H9 (cell line): ENCODE measurements around the gene RANGAP1. TPM values are rescaled to one million over a fixed set of nuclear protein-coding genes. Genes with fewer than 3 reads are reported as not detected.
"Not testable (repeated sequence)": the region's sequence is repeated elsewhere in the genome, so short reads cannot be mapped to it uniquely, and the experiment has no call there.

Experiments
- DNase-seq: peaks from one replicate; pipeline ENCODE4 v3.0.0-alpha.2; 2017
- H2AFZ ChIP-seq: one replicate; pipeline ENCODE4 v1.6.1; 2013; ENCODE audit warnings: mild to moderate bottlenecking, low read length, control low read depth, moderate library complexity
- H2AK5ac ChIP-seq: 2 replicates; pipeline ENCODE4 v1.6.1; 2013; ENCODE audit warnings: low read length, control low read depth, mixed read lengths; ENCODE audit not compliant: insufficient read length
- H2BK120ac ChIP-seq: one replicate; pipeline ENCODE4 v1.6.1; 2013; ENCODE audit warnings: low read depth, mild to moderate bottlenecking, low read length, control low read depth, inconsistent platforms; ENCODE audit not compliant: poor library complexity, severe bottlenecking
- H2BK12ac ChIP-seq: 2 replicates; pipeline ENCODE4 v1.6.1; 2013; ENCODE audit warnings: low read length, control low read depth, mixed read lengths, low read depth; ENCODE audit not compliant: insufficient read length
- H2BK15ac ChIP-seq: 2 replicates; pipeline ENCODE4 v1.6.1; 2013; ENCODE audit warnings: low read depth, low read length, control low read depth
- H2BK20ac ChIP-seq: one replicate; pipeline ENCODE4 v1.6.1; 2013; ENCODE audit warnings: low read depth, mild to moderate bottlenecking, low read length, control low read depth, inconsistent platforms; ENCODE audit not compliant: poor library complexity, severe bottlenecking
- H2BK5ac ChIP-seq: 2 replicates; pipeline ENCODE4 v1.6.1; 2013; ENCODE audit warnings: low read length, control low read depth, mixed read lengths; ENCODE audit not compliant: insufficient read length
- H3K14ac ChIP-seq: 2 replicates; pipeline ENCODE4 v1.6.1; 2013; ENCODE audit warnings: low read length, control low read depth; ENCODE audit not compliant: insufficient read depth
- H3K18ac ChIP-seq: 2 replicates; pipeline ENCODE4 v1.6.1; 2013; ENCODE audit warnings: low read depth, mild to moderate bottlenecking, mixed read lengths, low read length, control low read depth; ENCODE audit not compliant: insufficient read length
- H3K23ac ChIP-seq: 2 replicates; pipeline ENCODE4 v1.6.1; 2013; ENCODE audit warnings: low read length, control low read depth, mixed read lengths, low read depth; ENCODE audit not compliant: insufficient read length
- H3K23me2 ChIP-seq: 2 replicates; pipeline ENCODE4 v1.6.1; 2013; ENCODE audit warnings: low read depth, mild to moderate bottlenecking, mixed read lengths, low read length, control low read depth; ENCODE audit not compliant: insufficient read length, poor library complexity, severe bottlenecking
- H3K27ac ChIP-seq: 2 replicates; pipeline ENCODE4 v1.5.1; 2013; ENCODE audit warnings: low read length, control low read depth, mixed read lengths, low read depth; ENCODE audit not compliant: insufficient read length
- H3K27me3 ChIP-seq: 2 replicates; pipeline ENCODE4 v1.6.1; 2013; ENCODE audit warnings: low read length, control low read depth, inconsistent platforms; ENCODE audit not compliant: insufficient read depth
- H3K4ac ChIP-seq: 2 replicates; pipeline ENCODE4 v1.6.1; 2013; ENCODE audit warnings: low read depth, mild to moderate bottlenecking, control low read depth, inconsistent platforms, low read length, moderate library complexity
- H3K4me1 ChIP-seq: 2 replicates; pipeline ENCODE4 v1.6.1; 2013; ENCODE audit warnings: low read length, control low read depth, inconsistent platforms; ENCODE audit not compliant: insufficient read depth
- H3K4me2 ChIP-seq: 2 replicates; pipeline ENCODE4 v1.6.1; 2013; ENCODE audit warnings: low read length, control low read depth, mixed read lengths; ENCODE audit not compliant: insufficient read length, insufficient read depth
- H3K56ac ChIP-seq: 2 replicates; pipeline ENCODE4 v1.6.1; 2013; ENCODE audit warnings: low read depth, mild to moderate bottlenecking, mixed read lengths, low read length, control low read depth; ENCODE audit not compliant: insufficient read length
- H3K79me1 ChIP-seq: 2 replicates; pipeline ENCODE4 v1.6.1; 2013; ENCODE audit warnings: low read depth, mild to moderate bottlenecking, moderate library complexity, low read length, control low read depth, inconsistent platforms; ENCODE audit not compliant: insufficient read depth, poor library complexity, severe bottlenecking
- H3K79me2 ChIP-seq: 2 replicates; pipeline ENCODE4 v1.6.1; 2013; ENCODE audit warnings: low read length, control low read depth, inconsistent platforms; ENCODE audit not compliant: insufficient read depth
- H3K9ac ChIP-seq: 2 replicates; pipeline ENCODE4 v1.6.1; 2013; ENCODE audit warnings: low read length, control low read depth, mixed read lengths; ENCODE audit not compliant: insufficient read length; ENCODE audit errors: extremely low read depth
- H3K9me3 ChIP-seq: one replicate; pipeline ENCODE4 v1.6.1; 2013; ENCODE audit warnings: low read depth, low read length, inconsistent platforms; ENCODE audit not compliant: control insufficient read depth
- H3T11ph ChIP-seq: one replicate; pipeline ENCODE4 v1.6.1; 2013; ENCODE audit warnings: mild to moderate bottlenecking, low read length, control low read depth, inconsistent platforms
- H4K20me1 ChIP-seq: one replicate; pipeline ENCODE4 v1.6.1; 2013; ENCODE audit not compliant: control insufficient read depth, insufficient read length, insufficient read depth
- H4K5ac ChIP-seq: 2 replicates; pipeline ENCODE4 v1.6.1; 2013; ENCODE audit warnings: low read depth, mild to moderate bottlenecking, mixed read lengths, low read length, control low read depth; ENCODE audit not compliant: insufficient read length
- H4K8ac ChIP-seq: replicated peaks from 2 replicates; pipeline ENCODE4 v1.6.1; 2013; ENCODE audit warnings: low read length, control low read depth, mixed read lengths, low read depth; ENCODE audit not compliant: insufficient read length
- H4K91ac ChIP-seq: 2 replicates; pipeline ENCODE4 v1.6.1; 2013; ENCODE audit warnings: low read depth, mild to moderate bottlenecking, moderate library complexity, mixed read lengths, low read length, control low read depth; ENCODE audit not compliant: insufficient read length
- H3K27ac Mint-ChIP-seq, 3 experiments: 2 replicates in 2 of 3; 3 replicates in 1 of 3; pipeline ENCODE4 v1.8.0; 2020 to 2021; ENCODE audit warnings: mixed read lengths in 3 of 3, mild to moderate bottlenecking in 1 of 3, moderate library complexity in 1 of 3
- H3K27me3 Mint-ChIP-seq: 2 replicates; pipeline ENCODE4 v1.8.0; 2021; ENCODE audit warnings: low read depth, mild to moderate bottlenecking, moderate library complexity, mixed read lengths
- H3K36me3 Mint-ChIP-seq, 3 experiments: 2 replicates in 2 of 3; 3 replicates in 1 of 3; pipeline ENCODE4 v1.8.0; 2020 to 2021; ENCODE audit warnings: low read depth in 3 of 3, mixed read lengths in 3 of 3; ENCODE audit not compliant: insufficient read depth in 1 of 3
- H3K4me1 Mint-ChIP-seq, 2 experiments: 2 replicates each; pipeline ENCODE4 v1.8.0; 2020; ENCODE audit warnings: mixed read lengths in 2 of 2
- H3K4me3 Mint-ChIP-seq, 2 experiments: 2 replicates in 1 of 2; 3 replicates in 1 of 2; pipeline ENCODE4 v1.8.0; 2020 to 2021; ENCODE audit warnings: mild to moderate bottlenecking in 2 of 2, mixed read lengths in 2 of 2, moderate library complexity in 1 of 2
- H3K9me3 Mint-ChIP-seq, 2 experiments: 2 replicates in 1 of 2; 3 replicates in 1 of 2; pipeline ENCODE4 v1.8.0; 2020; ENCODE audit warnings: mild to moderate bottlenecking in 2 of 2, mixed read lengths in 2 of 2, moderate library complexity in 1 of 2
- CTCF ChIP-seq: fragments of 200-600 bp; sonication (generic); conservative IDR thresholded peaks from 3 replicates; pipeline ENCODE4 v1.8.0; 2021; ENCODE audit warnings: antibody characterized with exemption, mild to moderate bottlenecking
- WGBS: extraction: QIAGEN DNeasy Blood & Tissue Kit; methylation state at CpG from one replicate; pipeline ENCODE4 v1.1.7; 2013; ENCODE audit warnings: missing lambda C conversion rate, low lambda C conversion rate, mixed read lengths; ENCODE audit not compliant: insufficient read length; ENCODE audit errors: extremely low coverage; 5-methylcytosine and 5-hydroxymethylcytosine counted together
- total RNA-seq: library from RNA; stranded (reverse); gene quantifications from 2 replicates; pipeline ENCODE4 v1.2.1, GENCODE V29; 2021

RANGAP1 gene
- total RNA-seq, 1 experiment from 2014 or later, result 130 TPM

GRCh38 chr22:41296826-41297667, 11.1 kb upstream of the RANGAP1 start:
- Histone ChIP-seq H3K79me1 (no peaks in the 10 kb centered on the region), H2BK15ac (no peak overlapping the region), H2AK5ac (no peak overlapping the region), H3K14ac (no peak overlapping the region), H3T11ph (no peak overlapping the region), H2BK120ac (no peak overlapping the region), H3K4me1 (peaks cover 5% of the 10 kb centered on the region; the same call in 1 of the 2 replicates), H3K23ac (no peak overlapping the region), H3K18ac (no peak overlapping the region), H3K4me2 (no peak overlapping the region), H2AFZ (no peak overlapping the region), H3K27ac (no peak overlapping the region), H4K20me1 (no peaks in the 10 kb centered on the region), H4K91ac (no peak overlapping the region), H2BK12ac (no peak overlapping the region), H3K56ac (no peak overlapping the region), H3K27me3 (no peaks in the 10 kb centered on the region), H4K8ac (no peak overlapping the region), H3K23me2 (peaks cover 7% of the 10 kb centered on the region), H3K4ac (no peak overlapping the region), H3K79me2 (no peaks in the 10 kb centered on the region), H4K5ac (no peak overlapping the region), H3K9me3 (no peaks in the 10 kb centered on the region), H2BK5ac (no peak overlapping the region), H2BK20ac (no peak overlapping the region), H3K9ac (no peak overlapping the region)
- peaks cover 4 to 5% (median 5%) of the 10 kb centered on the region in 3 experiments; a peak in 3 of 7 replicates for H3K36me3 Mint-ChIP-seq
- DNase-seq, result no peak
- peaks cover 5% of the 10 kb centered on the region in 2 experiments for H3K9me3 Mint-ChIP-seq
- no peak for TF ChIP-seq CTCF
- H3K4me3 Mint-ChIP-seq, result no peak overlapping the region
- no CpG with 5 or more reads among the region's 9 CpGs for WGBS
- no peak overlapping the region for H3K27ac Mint-ChIP-seq
- H3K27me3 Mint-ChIP-seq, result peaks cover 2% of the 10 kb centered on the region; the same call in 1 of the 2 replicates
- peaks cover 6% of the 10 kb centered on the region in 2 experiments for H3K4me1 Mint-ChIP-seq

GRCh38 chr22:41294816-41295215, 8.8 kb upstream of the RANGAP1 start:
- not testable (repeated sequence) for H2BK5ac ChIP-seq, H3K27me3 ChIP-seq, H2BK12ac ChIP-seq, H2AK5ac ChIP-seq, H3K27me3 Mint-ChIP-seq, H3T11ph ChIP-seq, H3K4me3 Mint-ChIP-seq, H3K79me2 ChIP-seq, H4K91ac ChIP-seq, DNase-seq, H4K20me1 ChIP-seq, H3K9ac ChIP-seq, H3K36me3 Mint-ChIP-seq, H3K23ac ChIP-seq, H3K27ac Mint-ChIP-seq, H3K27ac ChIP-seq, H3K14ac ChIP-seq, H2BK120ac ChIP-seq, H3K56ac ChIP-seq, H3K23me2 ChIP-seq, H2AFZ ChIP-seq, H3K9me3 ChIP-seq, H2BK20ac ChIP-seq, H2BK15ac ChIP-seq, H3K79me1 ChIP-seq, H3K4me2 ChIP-seq, H4K5ac ChIP-seq, H3K4me1 ChIP-seq, H3K9me3 Mint-ChIP-seq, H3K4ac ChIP-seq, H3K18ac ChIP-seq, H4K8ac ChIP-seq
- peaks cover 12 to 13% of the 10 kb centered on the region in 2 experiments for H3K4me1 Mint-ChIP-seq
- WGBS, result no CpG with 5 or more reads among the region's 28 CpGs
